Measurements from ENCODE around the gene SPATA13. TPM values are rescaled to one million over a fixed set of nuclear protein-coding genes. Genes with fewer than 3 reads are reported as not detected.

SPATA13 gene
- total and polyA plus RNA-seq, 2 donors (not counting 3 experiments of a cell fraction or from before 2014, with no cell fraction given) = 6.6 to 12.9 TPM

- dilution Hi-C loops (cut with MboI; ENCODE audit: extremely low pct_ligation_motif_present, low sequenced_read_pairs) (no loop called here), intact Hi-C loops (cut with micrococcal nuclease) (loop anchor here (2.0 to 10.0 kb wide), 4 partner anchors 176 to 764 kb away; no protein-coding TSS in a partner anchor)
- no peaks in the 10 kb centered on the region for H3K79me2 ChIP-seq (ENCODE audit: control insufficient read depth, insufficient read depth, low read length)
- no peaks in the 10 kb centered on the region for H3K9me3 ChIP-seq (replicated peaks; ENCODE audit: control insufficient read depth, insufficient read depth, low read length)
- no peak overlapping the region for H3K27ac ChIP-seq (ENCODE audit: insufficient read depth, low read depth, low read length)
- H3K4me2 ChIP-seq (ENCODE audit: insufficient read depth, low read length) = no peak overlapping the region
- no peak for TF ChIP-seq MYC (IDR thresholded peaks at IDR 0.05; ENCODE audit: low read depth, low read length)
- TF ChIP-seq EZH2 (IDR thresholded peaks at IDR 0.05; ENCODE audit: borderline replicate concordance, low read depth, low read length, severe bottlenecking) = no peak
- TF ChIP-seq CTCF (IDR thresholded peaks at IDR 0.05; ENCODE audit: extremely low read depth in 1 of 2, insufficient read depth in 1 of 2, low read depth in 1 of 2, low read length in 2 of 2) = peak; percentile 78 to 82
- no peak for TF ChIP-seq POLR2AphosphoS5 (IDR thresholded peaks at IDR 0.05; ENCODE audit: insufficient read depth, low read depth, low read length)
- H3K36me3 ChIP-seq (ENCODE audit: control insufficient read depth in 2 of 2, extremely low read depth in 1 of 2, insufficient read depth in 2 of 2, low read length in 2 of 2) = no peaks in the 10 kb centered on the region
- no peaks in the 10 kb centered on the region for H3K27me3 ChIP-seq (ENCODE audit: control insufficient read depth in 2 of 2, insufficient read depth in 2 of 2, low read length in 2 of 2)
- peak; percentile 84 for FAIRE-seq
- no peaks in the 10 kb centered on the region for H3K9me1 ChIP-seq (replicated peaks; ENCODE audit: control insufficient read depth, extremely low read depth, insufficient read depth, low read length)
- H2AFZ ChIP-seq (ENCODE audit: low read depth, low read length) = no peak overlapping the region
- H3K9ac ChIP-seq (replicated peaks; ENCODE audit: extremely low read depth, insufficient read depth, low read length) = no peak overlapping the region
- H3K4me3 ChIP-seq (replicated peaks in 1 of 3; ENCODE audit: insufficient read depth in 1 of 3, low read depth in 1 of 3, low read length in 3 of 3) = no peak overlapping the region
- CTCF ChIA-PET = interaction anchor here (0.6 to 2.7 kb wide), 61 partner anchors 10 to 762 kb away, joined by 3 to 155 read pairs (median 4); partner anchors contain the start of gene MIPEP
- POLR2A ChIA-PET = interaction anchor here (1.0 kb wide), 1 partner anchor 199 kb away, joined by 3 read pairs; no protein-coding TSS in a partner anchor
- peak; percentile 67 for DNase-seq (ENCODE audit: low read depth, low spot score)
- peaks cover 5% of the 10 kb centered on the region for H3K4me1 ChIP-seq (ENCODE audit: control insufficient read depth, extremely low read depth, insufficient read depth, low read length)
- H4K20me1 ChIP-seq (replicated peaks; ENCODE audit: control insufficient read depth, extremely low read depth, insufficient read depth, low read length) = no peaks in the 10 kb centered on the region
- BruUV-seq (replicated peaks) = no TSS peak
Observed at GRCh38 chr13:24228852-24229458, 68.4 kb downstream of the SPATA13 start.

Data from endothelial cell of umbilical vein (primary cell).